Measurements from ENCODE around the gene NASP. TPM values are rescaled to one million over a fixed set of nuclear protein-coding genes. Genes with fewer than 3 reads are reported as not detected.

The NASP gene
- total RNA-seq, 2 donors from 2014 or later: 31.0 to 39.2 TPM

DNA sequence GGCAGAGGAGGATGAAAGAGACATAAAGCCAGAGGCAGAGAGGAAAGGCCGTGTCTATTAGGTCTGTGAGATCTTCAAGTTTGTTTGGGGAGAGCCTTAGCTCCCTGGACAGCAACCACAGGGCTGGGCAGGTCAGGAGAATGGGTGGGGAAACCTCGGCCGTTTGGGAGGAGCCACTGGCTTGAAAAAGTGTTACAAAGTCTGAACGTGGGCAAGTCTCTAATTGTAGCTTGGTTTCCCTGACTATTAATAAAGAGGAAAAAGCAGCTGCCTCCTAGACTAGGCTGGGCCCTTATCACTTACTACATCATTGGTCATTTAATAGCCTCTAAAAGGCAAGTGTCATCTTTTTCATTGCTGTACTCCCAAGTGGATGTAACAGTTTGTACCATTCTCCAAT is 40.1 kb downstream of the NASP start, which contains the start of gene CCDC17:
Gene CCDC17, minus strand, starts transcription at position 83 of the 400 bp plus-strand sequence. CDS start 145 bp downstream, outside the sequence.
- Histone ChIP-seq H3K4me3 (no peak within 1 kb of the TSS), H3K4me1 (no peaks in the 10 kb centered on the region), H3K36me3 (replicated peaks in 1 of 2; ENCODE audit: insufficient read depth in 1 of 2, low read depth in 2 of 2) (peaks cover 9 to 14% of the 10 kb centered on the region in 2 donors), H3K27me3 (no peaks in the 10 kb centered on the region), H3K27ac (no peak within 1 kb of the TSS), H3K9me3 (no peaks in the 10 kb centered on the region)
- ATAC-seq (no peak), DNase-seq (no peak)
- intact Hi-C loops (cut with DNase I): no loop called here
- WGBS, 2 donors: 47 to 67% methylated on average over 4 of the region's 4 CpGs
- TF ChIP-seq, protein P1, sequence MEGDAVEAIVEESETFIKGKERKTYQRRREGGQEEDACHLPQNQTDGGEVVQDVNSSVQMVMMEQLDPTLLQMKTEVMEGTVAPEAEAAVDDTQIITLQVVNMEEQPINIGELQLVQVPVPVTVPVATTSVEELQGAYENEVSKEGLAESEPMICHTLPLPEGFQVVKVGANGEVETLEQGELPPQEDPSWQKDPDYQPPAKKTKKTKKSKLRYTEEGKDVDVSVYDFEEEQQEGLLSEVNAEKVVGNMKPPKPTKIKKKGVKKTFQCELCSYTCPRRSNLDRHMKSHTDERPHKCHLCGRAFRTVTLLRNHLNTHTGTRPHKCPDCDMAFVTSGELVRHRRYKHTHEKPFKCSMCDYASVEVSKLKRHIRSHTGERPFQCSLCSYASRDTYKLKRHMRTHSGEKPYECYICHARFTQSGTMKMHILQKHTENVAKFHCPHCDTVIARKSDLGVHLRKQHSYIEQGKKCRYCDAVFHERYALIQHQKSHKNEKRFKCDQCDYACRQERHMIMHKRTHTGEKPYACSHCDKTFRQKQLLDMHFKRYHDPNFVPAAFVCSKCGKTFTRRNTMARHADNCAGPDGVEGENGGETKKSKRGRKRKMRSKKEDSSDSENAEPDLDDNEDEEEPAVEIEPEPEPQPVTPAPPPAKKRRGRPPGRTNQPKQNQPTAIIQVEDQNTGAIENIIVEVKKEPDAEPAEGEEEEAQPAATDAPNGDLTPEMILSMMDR (IDR thresholded peaks at IDR 0.05): no peak

DNA sequence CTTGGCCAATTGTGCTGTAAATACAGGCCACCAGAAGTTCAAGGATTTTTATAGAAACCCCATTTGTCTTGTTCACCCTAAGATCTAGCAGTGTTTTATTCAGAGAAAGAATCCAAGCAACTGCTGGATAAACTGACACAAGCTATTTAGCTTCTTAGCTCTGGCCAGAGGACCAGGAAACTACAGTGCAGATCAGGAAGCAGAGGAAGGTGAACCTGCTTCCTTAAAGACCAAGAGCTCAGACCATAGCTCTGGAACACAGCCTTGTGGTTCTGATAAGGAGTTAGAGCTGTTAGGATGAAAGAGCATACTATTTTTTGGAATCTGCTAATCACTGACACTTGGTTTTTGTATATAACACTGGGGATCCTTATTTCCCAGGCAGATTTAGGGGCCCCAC is 45.2 kb downstream of the NASP start:
- DNase-seq (no peak), ATAC-seq (no peak)
- Histone ChIP-seq H3K4me3 (no peak overlapping the region), H3K4me1 (no peaks in the 10 kb centered on the region), H3K36me3 (replicated peaks in 1 of 2; ENCODE audit: insufficient read depth in 1 of 2, low read depth in 2 of 2) (peaks cover 30 to 49% of the 10 kb centered on the region in 2 donors), H3K27me3 (no peaks in the 10 kb centered on the region), H3K27ac (no peak overlapping the region), H3K9me3 (no peaks in the 10 kb centered on the region)
- intact Hi-C loops (cut with DNase I): no loop called here
- TF ChIP-seq, protein P1 (IDR thresholded peaks at IDR 0.05): no peak
- no peak for TF ChIP-seq POLR2A (IDR thresholded peaks at IDR 0.05)

DNA sequence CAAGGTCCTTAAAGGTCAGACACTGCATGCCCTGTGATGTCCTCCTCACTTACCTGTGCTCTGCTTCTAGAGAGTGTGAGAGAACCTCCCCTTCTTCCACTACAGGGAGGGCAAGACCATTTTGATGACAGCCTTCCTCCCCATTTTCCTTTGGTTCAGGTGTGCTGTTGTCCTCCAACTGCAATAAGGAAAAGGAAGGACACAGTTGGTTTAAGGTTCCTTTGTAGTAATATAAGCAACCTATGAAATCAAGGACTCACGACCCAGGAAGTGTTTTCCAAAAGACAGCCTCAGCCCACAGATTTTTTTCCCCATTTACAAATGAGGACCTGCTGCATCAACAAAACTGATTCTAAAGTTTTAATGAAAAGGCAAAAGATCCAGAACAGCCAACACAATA is 46.6 kb downstream of the NASP start:
- Histone ChIP-seq H3K36me3 (replicated peaks in 1 of 2; ENCODE audit: insufficient read depth in 1 of 2, low read depth in 2 of 2) (peaks cover 30 to 51% of the 10 kb centered on the region in 2 donors), H3K4me1 (no peaks in the 10 kb centered on the region), H3K27me3 (no peaks in the 10 kb centered on the region), H3K27ac (no peak overlapping the region), H3K9me3 (no peaks in the 10 kb centered on the region), H3K4me3 (no peak overlapping the region)
- 86 to 100% methylated on average over 1 of the region's 1 CpG for WGBS, 2 donors
- no peak for ATAC-seq
- intact Hi-C loops (cut with DNase I): no loop called here
- DNase-seq: no peak
- TF ChIP-seq POLR2A (IDR thresholded peaks at IDR 0.05): no peak
- TF ChIP-seq, protein P1 (IDR thresholded peaks at IDR 0.05): no peak

- Histone ChIP-seq H3K36me3 (replicated peaks in 1 of 2; ENCODE audit: insufficient read depth in 1 of 2, low read depth in 2 of 2) (peaks cover 24 to 45% of the 10 kb centered on the region in 2 donors), H3K4me1 (no peaks in the 10 kb centered on the region), H3K27me3 (no peaks in the 10 kb centered on the region), H3K27ac (no peak overlapping the region), H3K4me3 (no peak overlapping the region), H3K9me3 (no peaks in the 10 kb centered on the region)
- TF ChIP-seq, protein P1 (IDR thresholded peaks at IDR 0.05): no peak
- TF ChIP-seq POLR2A (IDR thresholded peaks at IDR 0.05): no peak
- intact Hi-C loops (cut with DNase I): no loop called here
- ATAC-seq (no peak), DNase-seq (no peak)
- 11 to 23% methylated on average over 1 of the region's 1 CpG for WGBS, 2 donors
These were observed 51.4 kb downstream of the NASP start for GRCh38 chr1:45635211-45635610.

GRCh38 chr1:45640293-45640692 is 56.5 kb downstream of the NASP start:
- no peak for TF ChIP-seq POLR2A (IDR thresholded peaks at IDR 0.05)
- TF ChIP-seq, protein P1 (IDR thresholded peaks at IDR 0.05): no peak
- intact Hi-C loops (cut with DNase I): no loop called here
- H3K36me3 ChIP-seq (replicated peaks in 1 of 2; ENCODE audit: insufficient read depth in 1 of 2, low read depth in 2 of 2): peaks cover 18 to 23% of the 10 kb centered on the region in 2 donors
- ATAC-seq (no peak), DNase-seq (no peak)
- peaks cover 21% of the 10 kb centered on the region for H3K4me1 ChIP-seq
- no peaks in the 10 kb centered on the region for H3K27me3 ChIP-seq
- H3K27ac ChIP-seq: no peak overlapping the region
- H3K9me3 ChIP-seq: no peaks in the 10 kb centered on the region
- WGBS, 2 donors: 93% methylated on average over 1 of the region's 1 CpG
- no peak overlapping the region for H3K4me3 ChIP-seq
